Mucosa of descending colon (tissue), 3 donors: ENCODE data around the gene GTF3C1. TPM values are rescaled to one million over a fixed set of nuclear protein-coding genes. Genes with fewer than 3 reads are reported as not detected.

ENCODE experiments used
- ATAC-seq: fragments of 200-7000 bp; cut with Tn5 transposase; one replicate; pipeline ENCODE4 v1.9.1; 2020; ENCODE audit warnings: mild to moderate bottlenecking, moderate library complexity
- DNase-seq, 3 donors: peaks; one replicate each; pipeline ENCODE4 v3.0.0-alpha.2; 2020
- H3K36me3 ChIP-seq: fragments of 200-600 bp; one replicate; pipeline ENCODE4 v1.8.0; 2021; ENCODE audit warnings: low read depth, mild to moderate bottlenecking
- H3K4me1 ChIP-seq: fragments of 200-600 bp; one replicate; pipeline ENCODE4 v1.8.0; 2021; ENCODE audit warnings: low read depth, mild to moderate bottlenecking
- H3K4me3 ChIP-seq: fragments of 200-600 bp; one replicate; pipeline ENCODE4 v1.8.0; 2021; ENCODE audit warnings: mild to moderate bottlenecking
- H3K9me3 ChIP-seq: fragments of 200-600 bp; one replicate; pipeline ENCODE4 v1.8.0; 2021; ENCODE audit warnings: mild to moderate bottlenecking
- intact Hi-C, 2 donors: fragments of 100-400 bp; cut with DNase I in 1 of 2; cut with micrococcal nuclease in 1 of 2; formaldehyde crosslinking; loops; one replicate each; pipeline versions ENCODE4 v1.11.0 to v1.11.1; 2022; cut with DNase I, micrococcal nuclease
- total RNA-seq, 3 donors: library from RNA; stranded (reverse); fragmentation: NEBNext Ultra II Directional in 2 of 3; extraction: Animal tissue kit (Norgen Biotek cat#: 25700) in 2 of 3; gene quantifications; one replicate each; pipeline versions ENCODE4 v1.2.1 to v1.2.4, GENCODE V29; 2021 to 2023
- TF ChIP-seq, protein P1 (sequence below): fragments of 200-600 bp; IDR thresholded peaks from one replicate; pipeline ENCODE4 v1.8.0; 2022; ENCODE audit warnings: antibody characterized with exemption, mild to moderate bottlenecking
- donor health status: DM: no; HTN: no; CAD: no; lungs with moderate emphysema.
- donor health status: DM: no; HTN: no; CAD: no.
- donor health status: DM: no; HTN: yes; CAD: no.

Gene GTF3C1
- total RNA-seq, 3 donors from 2014 or later: 47.0 to 58.5 (median 47.7) TPM

- ATAC-seq (no peak), DNase-seq (no peak)
- intact Hi-C loops: no loop called here
- Histone ChIP-seq H3K9me3 (no peaks in the 10 kb centered on the region), H3K36me3 (no peaks in the 10 kb centered on the region), H3K4me3 (no peak overlapping the region), H3K4me1 (no peaks in the 10 kb centered on the region)
- TF ChIP-seq, protein P1, sequence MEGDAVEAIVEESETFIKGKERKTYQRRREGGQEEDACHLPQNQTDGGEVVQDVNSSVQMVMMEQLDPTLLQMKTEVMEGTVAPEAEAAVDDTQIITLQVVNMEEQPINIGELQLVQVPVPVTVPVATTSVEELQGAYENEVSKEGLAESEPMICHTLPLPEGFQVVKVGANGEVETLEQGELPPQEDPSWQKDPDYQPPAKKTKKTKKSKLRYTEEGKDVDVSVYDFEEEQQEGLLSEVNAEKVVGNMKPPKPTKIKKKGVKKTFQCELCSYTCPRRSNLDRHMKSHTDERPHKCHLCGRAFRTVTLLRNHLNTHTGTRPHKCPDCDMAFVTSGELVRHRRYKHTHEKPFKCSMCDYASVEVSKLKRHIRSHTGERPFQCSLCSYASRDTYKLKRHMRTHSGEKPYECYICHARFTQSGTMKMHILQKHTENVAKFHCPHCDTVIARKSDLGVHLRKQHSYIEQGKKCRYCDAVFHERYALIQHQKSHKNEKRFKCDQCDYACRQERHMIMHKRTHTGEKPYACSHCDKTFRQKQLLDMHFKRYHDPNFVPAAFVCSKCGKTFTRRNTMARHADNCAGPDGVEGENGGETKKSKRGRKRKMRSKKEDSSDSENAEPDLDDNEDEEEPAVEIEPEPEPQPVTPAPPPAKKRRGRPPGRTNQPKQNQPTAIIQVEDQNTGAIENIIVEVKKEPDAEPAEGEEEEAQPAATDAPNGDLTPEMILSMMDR: no peak
Measured at GRCh38 chr16:27432558-27432957, 117.2 kb downstream of the GTF3C1 start.

DNA sequence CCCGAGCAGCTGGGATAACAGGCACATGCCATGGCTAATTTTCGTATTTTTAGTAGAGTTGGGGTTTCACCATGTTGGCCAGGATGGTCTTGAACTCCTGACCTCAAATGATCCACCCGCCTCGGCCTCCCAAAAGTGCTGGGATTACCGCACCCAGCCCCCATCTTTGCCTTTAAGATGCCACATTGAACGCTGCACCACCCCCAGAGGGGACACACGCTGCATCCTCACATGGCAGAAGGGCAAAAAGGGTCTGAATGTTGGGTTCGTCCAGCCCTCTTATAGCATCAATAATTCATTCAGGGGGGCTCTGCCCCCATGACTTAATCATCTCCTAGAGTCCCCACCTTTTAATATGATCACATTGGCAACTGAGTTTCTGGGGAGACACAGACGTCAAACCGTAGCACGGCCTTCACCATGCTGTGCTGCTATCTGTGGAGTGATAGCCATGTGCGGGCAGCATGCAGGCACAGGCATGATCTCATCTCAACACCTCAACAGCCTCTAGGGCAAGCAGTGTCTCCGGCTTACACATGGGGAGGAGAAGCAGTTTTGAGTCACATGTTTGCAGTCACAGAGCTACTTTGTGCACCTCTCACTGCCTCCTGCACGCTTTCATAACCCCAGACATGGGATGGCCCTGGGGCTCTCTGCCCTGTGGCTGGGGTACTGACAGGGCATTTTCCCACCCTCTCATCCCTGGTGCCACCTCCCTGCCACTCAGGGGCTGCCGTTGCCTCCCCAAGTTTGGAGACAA, 117.8 kb downstream of the GTF3C1 start:
- Histone ChIP-seq H3K36me3 (no peaks in the 10 kb centered on the region), H3K4me1 (no peaks in the 10 kb centered on the region), H3K4me3 (no peak overlapping the region), H3K9me3 (no peaks in the 10 kb centered on the region)
- intact Hi-C loops: no loop called here
- TF ChIP-seq, protein P1: no peak
- ATAC-seq (no peak), DNase-seq (no peak)

- peak; percentile 20 for ATAC-seq
- Histone ChIP-seq H3K4me1 (no peaks in the 10 kb centered on the region), H3K4me3 (no peak overlapping the region), H3K9me3 (no peaks in the 10 kb centered on the region), H3K36me3 (no peaks in the 10 kb centered on the region)
- TF ChIP-seq, protein P1: no peak
- no peak for DNase-seq
- intact Hi-C loops: no loop called here
Measured at GRCh38 chr16:27430923-27431484, 118.7 kb downstream of the GTF3C1 start.

- H3K4me3 ChIP-seq: no peak overlapping the region
- H3K36me3 ChIP-seq: no peaks in the 10 kb centered on the region
- intact Hi-C loops: no loop called here
- DNase-seq: no peak
- ATAC-seq: no peak
- TF ChIP-seq, protein P1: no peak
- no peaks in the 10 kb centered on the region for H3K9me3 ChIP-seq
- no peaks in the 10 kb centered on the region for H3K4me1 ChIP-seq
Measured at GRCh38 chr16:27430512-27430911, 119.2 kb downstream of the GTF3C1 start.

- no peaks in the 10 kb centered on the region for H3K9me3 ChIP-seq
- H3K4me1 ChIP-seq: no peaks in the 10 kb centered on the region
- no peaks in the 10 kb centered on the region for H3K36me3 ChIP-seq
- ATAC-seq: no peak
- intact Hi-C loops: no loop called here
- DNase-seq: no peak
- TF ChIP-seq, protein P1: no peak
- H3K4me3 ChIP-seq: no peak overlapping the region
Measured at GRCh38 chr16:27429981-27430441, 119.7 kb downstream of the GTF3C1 start.
